SHP77 (cell line): Measurements from ENCODE around the gene RETREG3.
"Not testable (repeated sequence)": the region's sequence is repeated elsewhere in the genome, so short reads cannot be mapped to it uniquely, and the experiment has no call there.

Source experiments
- DNase-seq, 2 experiments: peaks; one replicate each; lab custom pipeline; 2025; lab: John Stamatoyannopoulos, UW

The RETREG3 gene, protein sequence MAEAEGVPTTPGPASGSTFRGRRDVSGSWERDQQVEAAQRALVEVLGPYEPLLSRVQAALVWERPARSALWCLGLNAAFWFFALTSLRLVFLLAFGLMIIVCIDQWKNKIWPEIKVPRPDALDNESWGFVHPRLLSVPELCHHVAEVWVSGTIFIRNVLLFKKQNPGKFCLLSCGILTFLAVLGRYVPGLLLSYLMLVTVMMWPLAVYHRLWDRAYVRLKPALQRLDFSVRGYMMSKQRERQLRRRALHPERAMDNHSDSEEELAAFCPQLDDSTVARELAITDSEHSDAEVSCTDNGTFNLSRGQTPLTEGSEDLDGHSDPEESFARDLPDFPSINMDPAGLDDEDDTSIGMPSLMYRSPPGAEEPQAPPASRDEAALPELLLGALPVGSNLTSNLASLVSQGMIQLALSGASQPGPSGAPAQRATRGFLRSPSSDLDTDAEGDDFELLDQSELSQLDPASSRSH

DNA sequence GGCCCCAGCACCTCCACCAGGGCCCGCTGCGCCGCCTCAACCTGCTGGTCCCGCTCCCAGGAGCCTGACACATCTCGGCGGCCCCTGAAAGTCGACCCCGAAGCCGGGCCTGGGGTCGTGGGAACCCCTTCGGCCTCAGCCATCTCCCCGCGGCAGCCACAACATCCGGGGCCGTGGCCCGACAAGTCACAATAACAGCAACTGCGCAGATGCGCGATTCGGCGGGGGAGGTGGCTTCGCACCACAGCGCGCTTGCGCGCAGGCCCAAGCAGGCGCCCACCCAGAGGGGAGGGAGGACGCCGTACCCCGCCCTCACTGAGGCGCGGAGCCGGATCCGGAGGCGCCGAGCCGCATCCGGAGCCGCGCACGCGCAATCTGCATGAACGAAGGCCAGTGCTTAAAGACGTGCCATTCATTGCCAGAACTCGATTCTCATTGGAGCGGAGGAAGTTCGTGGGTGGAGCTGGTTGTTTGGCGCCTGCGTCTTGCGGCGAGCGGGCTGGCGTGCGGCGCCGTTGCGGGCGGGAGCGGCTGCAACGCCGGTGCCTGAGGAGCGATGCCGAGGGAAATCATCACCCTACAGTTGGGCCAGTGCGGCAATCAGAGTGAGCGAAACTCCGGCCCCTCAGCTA, at the start of gene RETREG3, which contains the start of gene TUBG1:
RETREG3 (minus strand) TSS at position 193 of the 632 bp plus-strand sequence; CDS start at position 143, 50 bp downstream.
TUBG1 (plus strand) TSS at position 502 of the 632 bp plus-strand sequence; CDS start at position 557, 55 bp downstream.
- peak; percentile 97 to 98 for DNase-seq

DNA sequence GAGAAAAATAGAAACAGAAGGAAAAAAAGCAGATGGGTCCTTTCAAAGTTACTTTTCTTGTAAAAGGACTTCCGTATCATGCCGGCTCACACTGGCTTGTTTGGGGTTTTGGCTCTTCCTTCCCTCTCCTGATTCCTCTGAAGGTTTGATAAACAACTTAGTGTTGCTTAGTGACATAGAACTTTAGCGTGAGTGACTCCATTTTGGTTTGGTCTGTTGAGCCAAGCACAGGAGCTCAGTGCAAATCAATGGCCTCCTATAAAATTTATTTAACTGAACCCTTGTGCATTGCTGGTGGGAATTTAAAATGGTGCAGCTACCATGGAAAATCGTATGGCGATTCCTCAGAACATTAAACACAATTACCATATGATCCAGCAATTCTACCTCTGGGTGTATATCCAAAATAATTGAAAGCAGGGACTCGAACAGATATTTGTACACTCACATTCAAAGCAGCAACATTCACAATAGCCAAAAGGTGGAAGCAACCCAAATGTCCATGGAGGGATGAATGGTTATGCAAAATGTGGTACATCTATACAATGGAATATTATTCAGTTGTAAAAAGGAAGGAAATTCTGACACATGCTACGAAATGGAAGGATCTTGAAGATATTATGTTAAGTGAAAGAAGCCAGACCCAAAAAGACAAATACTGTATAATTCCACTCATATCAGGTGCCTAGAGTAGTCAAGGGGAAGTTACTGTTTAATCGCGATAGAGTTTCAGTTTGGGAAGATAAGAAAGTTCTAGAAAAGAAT, 48.8 kb upstream of the RETREG3 start:
- DNase-seq = no peak

DNA sequence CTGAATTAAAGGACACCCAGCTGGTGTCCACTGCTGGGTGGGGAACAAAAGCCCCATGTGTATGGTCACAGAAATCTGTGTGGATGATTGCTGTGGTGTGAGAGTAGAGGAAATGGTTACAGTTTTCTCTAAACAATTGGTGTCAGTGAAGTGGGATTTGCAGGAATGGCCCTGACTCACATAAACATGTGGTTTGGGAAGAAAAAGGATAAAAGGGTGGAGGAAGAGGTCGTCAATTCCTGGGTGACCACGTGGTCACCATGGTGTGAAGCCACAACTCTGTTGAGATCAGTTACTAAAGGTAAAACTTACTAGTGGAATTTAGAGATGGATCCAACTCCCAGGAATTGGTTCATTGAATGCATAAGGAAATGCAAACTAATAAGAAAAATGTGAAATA, 46.4 kb upstream of the RETREG3 start:
- no peak for DNase-seq

DNA sequence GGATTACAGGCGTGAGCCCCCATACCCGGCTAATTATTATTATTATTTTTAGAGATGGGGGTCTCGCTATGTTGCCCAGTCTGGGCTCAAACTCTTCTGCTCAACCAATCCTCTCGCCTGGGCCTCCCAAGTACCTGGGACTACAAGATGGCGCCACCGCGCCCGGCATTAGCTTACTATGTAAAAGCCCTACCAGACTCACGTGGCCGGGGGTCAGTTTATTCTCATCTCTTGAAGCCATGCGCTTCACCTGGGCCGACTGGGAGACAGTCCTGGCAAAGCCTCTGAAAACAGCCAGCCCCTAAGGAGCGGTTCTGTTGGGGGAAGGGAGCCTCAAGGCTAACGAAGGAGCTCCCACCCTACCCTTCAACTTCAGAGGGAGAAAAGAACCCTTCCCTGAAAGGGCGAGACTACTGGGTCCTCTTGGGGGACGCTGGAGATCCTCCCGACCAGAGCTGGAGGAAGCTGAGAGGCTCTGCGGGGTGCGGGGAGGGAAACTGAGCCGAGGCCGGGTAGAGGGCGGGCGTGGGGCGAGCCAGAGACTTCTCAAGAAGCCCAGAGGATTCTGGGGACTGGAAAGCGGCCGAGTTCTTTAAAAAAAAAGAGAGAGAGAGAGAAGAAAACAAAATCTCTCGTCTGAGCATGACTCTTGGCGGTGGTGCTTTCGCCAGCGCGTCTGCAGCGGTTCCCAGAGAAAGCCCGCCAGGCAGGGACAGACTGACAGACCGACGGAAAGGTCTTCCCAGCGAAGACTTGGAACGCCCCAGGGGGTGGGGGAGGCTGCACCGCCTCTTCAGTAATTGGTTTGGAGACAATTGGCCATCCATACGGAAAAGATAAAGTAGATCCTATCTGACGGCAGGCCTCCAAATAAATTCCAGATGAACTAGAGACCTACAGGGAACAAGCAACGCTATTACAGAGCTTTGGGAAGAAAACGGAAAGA, 44.3 kb upstream of the RETREG3 start:
- DNase-seq = no peak

DNA sequence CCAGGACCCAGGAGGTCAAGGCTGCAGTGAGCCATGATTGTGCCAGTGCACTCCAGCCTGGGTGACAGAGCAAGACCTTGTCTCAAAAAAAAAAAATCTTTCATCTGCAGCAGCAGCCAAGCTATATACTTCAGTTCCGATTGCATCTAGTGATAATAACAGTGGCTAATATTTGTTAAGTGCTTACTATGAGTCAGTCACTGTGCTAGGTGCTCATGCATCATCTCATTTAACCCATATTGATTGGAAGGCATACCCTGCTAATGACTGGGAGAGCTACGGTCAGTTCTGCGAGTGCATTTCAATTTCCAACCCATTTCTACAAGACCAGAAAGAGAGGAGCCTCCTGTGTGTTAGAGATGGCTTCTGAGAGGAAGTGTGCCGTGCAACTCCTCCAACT, 42.2 kb upstream of the RETREG3 start:
- no peak for DNase-seq

DNA sequence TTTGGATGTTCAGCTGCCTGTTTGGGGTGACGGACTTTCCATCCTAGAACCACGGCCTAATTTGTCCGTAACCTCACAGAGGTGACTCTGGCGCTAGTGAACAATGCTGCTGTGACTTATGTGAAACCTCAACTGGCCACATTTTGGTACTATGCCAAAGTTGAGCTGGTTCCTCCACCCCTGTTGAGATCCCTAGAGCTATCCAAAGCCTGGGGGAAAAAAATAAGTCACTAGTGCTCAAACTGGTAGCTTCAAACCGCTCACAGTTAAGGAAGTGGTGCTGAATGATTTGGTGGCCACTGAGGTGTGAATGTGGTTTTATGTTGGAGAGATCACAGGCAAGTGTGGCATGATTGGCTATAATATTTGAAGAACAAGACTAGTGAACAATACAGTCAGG, 38.6 kb upstream of the RETREG3 start:
- no peak for DNase-seq

DNA sequence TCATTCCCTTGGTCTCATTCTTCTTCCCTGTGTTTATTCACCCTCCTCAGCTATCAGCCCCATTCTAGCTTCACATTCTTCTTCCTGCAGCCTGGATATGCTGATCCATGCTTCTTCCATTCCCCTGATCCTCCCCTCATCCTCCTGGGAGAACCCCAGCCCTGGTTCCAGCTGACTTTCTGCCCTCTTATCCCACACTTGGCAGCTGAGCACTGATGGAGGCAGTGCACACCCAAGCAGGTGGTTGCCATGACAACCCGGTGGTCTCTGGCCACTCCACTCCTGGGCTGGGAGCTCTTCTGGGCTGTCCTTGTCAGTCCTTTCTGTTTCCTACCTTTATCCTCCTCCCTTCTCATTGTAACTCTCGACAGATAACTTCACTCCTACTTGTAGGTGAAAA, 33.2 kb upstream of the RETREG3 start:
- DNase-seq = peak in 1 of 2 experiments; percentile 2

DNA sequence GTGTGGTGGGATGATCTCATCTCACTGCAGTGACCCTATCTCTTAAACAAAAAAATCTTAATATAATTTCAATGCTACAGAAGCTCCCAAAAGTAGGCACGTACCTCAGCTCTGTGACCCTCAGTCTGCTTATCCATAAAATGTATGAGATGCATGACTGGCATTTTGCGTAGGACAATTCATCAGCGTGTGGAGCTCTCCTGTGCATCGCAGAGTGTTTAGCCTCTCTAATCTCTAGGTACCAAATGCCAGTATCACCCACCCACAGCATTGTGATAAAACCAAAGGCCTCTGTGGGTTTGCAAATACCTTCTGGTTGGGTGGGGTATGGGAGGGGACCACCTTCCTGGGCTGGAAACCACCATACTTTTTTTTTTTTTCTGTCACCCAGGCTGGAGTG, 30.9 kb upstream of the RETREG3 start:
- DNase-seq = no peak

DNA sequence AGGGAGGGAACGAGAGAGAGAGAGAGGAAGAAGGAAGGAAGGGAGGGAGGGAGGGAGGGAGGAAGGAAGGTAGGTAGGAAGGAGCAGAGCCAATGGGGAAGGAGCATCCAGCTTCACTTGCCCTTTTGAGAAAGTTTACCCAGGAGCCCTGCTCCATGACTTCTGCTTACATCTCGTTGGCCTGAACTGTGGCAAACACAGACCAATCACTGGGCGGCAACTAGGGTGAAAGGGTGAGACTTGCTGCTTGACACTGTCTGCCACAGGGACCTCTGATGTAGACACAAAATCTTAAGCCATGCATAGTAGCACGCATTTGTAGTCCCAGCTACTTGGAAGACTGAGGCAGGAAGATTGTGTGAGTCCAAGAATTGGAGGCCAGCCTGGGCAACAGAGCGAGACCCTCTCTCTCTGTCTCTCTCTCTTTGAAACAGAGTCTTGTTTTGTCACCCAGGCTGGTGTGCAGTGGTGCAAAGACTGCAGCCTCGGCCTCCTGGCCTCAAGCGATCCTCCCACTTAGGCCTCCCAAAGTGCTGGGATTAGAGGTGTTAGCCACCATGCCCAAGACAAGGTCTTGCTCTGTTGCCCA, 30.4 kb upstream of the RETREG3 start:
- no peak for DNase-seq

DNA sequence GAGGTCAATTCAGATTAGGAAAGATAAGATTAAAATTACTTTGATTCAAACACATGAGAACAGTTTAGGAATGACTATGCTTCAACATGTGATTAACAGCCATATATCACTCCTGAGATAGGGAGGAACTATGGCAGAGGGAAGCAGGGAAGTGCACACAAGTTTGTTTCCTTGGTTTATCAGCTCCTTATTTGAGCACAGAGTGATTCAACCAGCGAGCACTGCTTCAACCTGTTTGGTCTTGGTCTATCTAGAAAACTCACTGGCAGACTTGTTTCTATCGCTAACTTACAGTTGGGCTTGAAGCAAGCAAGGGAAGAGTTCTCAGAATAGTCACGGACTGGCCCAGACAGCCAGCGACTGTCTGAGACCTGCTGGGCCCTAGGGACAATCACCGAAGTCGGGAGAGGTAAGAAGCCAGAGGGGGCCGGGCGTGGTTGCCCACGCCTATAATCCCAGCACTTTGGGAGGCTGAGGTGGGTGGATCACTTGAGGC, 23.8 kb upstream of the RETREG3 start:
- DNase-seq = no peak

DNA sequence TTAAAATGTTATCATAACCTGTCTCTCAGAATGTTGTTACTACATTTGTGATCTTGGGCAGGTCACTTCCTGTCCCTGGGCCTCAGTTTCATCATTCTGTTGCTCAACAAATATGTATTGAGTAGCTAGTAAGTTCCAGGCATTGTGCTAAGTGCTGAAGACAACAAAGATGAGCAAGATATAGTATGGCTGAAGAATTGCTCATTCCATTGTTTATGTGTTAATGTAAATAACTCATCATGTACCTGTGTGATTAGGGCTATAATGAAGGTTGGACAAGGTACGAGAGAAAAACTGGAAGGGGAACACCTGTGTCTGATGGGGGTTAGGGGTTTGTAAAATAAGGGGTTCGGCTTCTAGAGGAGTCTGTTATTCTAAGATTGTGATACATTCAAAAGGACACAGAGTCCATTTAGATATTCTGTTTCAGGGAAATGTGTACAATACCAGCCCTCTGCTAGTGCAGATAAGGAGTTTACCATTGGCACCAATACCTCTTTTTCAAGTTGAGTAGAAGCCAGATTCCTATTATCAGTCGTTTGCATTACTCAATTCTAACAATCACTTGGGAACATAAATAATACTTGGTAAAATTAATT, 20.3 kb upstream of the RETREG3 start:
- DNase-seq = no peak

DNA sequence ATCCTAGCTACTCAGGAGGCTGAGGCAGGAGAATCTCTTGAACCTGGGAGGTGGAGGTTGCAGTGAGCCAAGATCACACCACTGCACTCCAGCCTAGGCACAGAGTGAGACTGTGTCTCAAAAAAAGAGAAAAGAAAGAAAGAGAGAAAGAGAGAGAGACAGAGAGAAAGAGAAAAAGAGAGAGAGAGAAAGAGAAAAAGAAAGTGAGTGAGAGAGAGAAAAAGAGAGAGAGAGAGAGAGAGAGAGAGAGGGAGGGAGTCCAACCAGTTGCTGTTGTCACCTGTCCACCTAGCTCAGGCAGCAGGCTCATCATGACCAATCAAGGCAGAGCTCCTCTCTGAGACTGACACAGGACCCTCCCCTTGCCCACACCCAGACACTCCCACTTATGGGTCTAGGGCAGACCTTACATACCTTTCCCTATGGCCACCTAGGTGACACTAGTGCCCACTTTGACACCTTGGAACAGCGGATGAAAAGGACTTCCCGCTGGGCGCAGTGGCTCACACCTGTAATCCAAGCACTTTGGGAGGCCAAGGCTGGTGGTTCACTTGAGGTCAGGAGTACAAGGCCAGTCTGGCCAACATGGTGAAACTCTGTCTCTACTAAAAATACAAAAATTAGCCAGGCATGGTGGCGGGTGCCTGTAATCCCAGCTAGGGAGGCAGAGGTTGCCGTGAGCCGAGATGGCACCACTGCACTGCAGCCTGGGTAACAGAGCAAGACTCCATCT, 18.0 kb upstream of the RETREG3 start:
- not testable (repeated sequence) for DNase-seq

DNA sequence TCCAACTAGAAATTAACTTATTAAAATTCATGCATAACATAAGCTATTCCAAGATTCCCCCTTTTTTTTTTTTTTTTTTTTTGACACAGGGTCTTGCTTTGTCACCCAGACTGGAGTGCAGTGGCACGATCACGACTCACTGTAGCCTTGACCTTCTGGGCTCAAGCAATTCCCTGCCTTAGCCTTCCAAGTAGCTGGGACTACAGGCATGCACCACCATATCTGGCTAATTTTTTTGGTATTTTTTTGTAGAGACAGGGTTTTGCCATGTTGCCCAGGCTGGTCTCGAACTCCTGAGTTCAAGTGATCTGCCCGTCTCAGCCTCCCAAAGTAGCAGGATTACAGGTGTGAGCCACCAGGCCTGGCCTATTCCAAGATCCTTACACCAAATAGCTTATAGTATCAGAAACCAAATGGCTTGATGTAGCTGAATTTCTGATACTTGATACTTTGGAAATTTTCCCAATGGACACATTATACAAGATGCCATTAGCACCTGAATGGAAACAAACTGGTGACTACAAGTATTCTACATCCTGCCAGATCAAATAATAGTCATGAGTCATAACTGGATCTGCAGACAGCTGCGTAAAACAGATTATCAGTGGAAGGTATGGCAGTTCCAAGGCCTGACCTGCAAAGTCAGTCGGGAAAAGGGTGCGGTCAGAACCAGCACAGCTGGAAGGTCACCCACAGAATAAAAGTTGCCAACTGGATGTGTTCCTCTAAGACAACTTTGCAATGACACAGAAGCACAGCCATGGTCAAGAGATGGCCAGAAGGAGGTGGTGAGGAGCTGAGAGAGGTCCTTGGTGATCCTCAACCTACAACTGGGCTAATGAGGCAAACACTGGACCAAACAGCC, 14.8 kb upstream of the RETREG3 start:
- peak; percentile 9 to 40 for DNase-seq

DNA sequence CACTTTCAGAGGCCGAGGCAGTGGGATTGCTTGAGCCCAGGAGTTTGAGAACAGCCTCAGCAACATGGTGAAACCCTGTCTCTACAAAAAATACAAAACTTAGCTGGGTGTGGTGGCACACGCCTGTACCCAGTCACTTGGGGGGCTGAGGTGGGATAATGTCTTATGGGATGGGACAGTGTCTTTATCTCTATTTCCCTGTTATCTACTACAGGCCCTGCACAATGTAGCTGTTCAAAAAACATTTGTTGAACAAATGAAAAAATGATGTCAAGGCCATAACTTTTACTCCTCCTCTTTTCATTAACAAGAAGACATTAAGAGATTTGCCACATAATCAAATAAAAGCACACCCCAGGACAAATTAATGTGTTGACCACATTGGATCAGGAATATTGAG, 14.1 kb upstream of the RETREG3 start:
- DNase-seq = no peak

DNA sequence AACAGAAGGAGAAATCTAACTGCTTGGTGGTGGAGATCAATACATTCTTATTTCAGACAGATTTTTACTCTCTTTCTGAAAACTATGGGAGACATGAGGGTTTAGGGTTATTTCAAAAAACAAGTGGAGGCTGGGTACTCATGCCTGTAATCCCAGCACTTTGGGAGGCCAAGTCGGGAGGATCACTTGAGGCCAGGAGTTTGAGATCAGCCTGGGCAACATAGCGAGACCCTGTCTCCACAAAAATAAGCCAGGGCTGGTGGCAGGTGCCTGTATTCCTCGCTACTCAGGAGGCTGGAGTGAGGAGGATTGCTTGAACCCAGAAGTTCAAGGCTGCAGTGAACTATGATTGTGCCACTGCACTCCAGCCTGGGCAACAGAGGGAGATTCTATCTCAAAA, 12.8 kb upstream of the RETREG3 start:
- not testable (repeated sequence) for DNase-seq

DNA sequence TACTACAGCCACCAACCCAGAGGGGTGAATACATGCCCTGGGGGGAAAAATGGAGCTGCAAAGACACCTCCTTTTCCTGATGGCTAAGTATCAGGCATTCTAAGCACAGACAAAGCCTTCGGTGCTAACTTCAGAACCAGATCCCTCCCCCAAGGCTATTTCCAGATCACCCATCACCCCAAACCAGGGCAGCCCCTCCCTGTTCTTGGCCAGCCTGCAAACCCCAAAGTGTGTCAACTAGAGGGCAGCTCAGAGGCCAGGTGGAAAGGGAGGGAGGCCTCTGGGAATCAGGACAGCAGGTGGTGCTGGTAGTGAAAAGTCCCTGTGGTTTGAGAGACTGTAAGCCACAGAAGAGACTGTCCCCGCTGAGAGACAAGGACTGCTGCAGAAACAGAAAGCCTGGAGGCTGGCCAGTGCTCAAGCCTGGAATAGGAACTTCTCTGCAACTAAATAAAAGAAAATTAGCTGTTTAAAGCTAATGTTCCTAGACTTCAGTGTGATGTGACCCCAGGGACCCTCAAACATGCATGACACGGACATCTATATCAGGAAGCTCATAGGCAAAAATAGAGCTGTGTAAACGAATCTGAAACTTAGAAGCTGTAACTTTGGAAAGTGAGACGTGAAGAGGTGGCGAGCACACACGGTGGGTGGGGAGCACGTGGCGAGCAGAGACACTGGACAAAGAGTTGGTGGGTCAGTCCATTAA, 9.4 kb upstream of the RETREG3 start:
- peak; percentile 66 to 85 for DNase-seq

DNA sequence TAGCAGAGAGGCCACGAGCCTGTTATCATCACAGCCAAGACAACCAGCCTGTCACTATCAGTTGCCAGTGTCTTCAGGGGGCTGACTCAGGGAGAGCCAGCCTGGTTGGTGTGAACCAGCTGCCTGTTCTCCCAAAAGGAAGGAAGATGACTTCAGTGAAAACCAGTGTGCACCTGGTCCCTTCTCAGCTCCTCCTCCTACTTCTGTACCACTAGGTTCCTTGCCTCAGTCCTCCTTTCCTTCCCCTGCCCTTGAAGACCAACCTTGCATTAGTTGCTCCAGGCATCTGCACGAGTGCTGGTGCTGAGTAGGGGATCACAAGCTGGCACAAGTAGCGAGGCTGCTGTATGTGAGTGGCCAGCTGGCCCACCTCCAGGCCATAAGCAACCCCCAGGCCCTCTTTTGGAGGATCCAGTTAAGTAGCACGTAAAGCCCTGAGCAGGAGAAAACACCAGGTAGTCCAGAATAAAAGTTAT, 8.8 kb upstream of the RETREG3 start:
- DNase-seq = no peak
